ENCODE results near the gene RGS2.
A peak's percentile ranks its signal among the peaks of the same experiment; 100 is the strongest.

RGS2 gene

GRCh38 chr1:192814805-192815204, 6.0 kb downstream of the RGS2 start:
- Histone ChIP-seq H3K27me3 (no peaks in the 10 kb centered on the region), H3K36me3 (peaks cover 32% of the 10 kb centered on the region), H3K4me3 (ENCODE audit: low read depth in 1 of 2, low read length in 1 of 2) (peak overlapping the region; percentile 85 to 93), H3K27ac (peak overlapping the region; percentile 99), H3K4me1 (ENCODE audit: control insufficient read depth in 1 of 2, insufficient read depth in 1 of 2, low read depth in 1 of 2, low read length in 1 of 2) (peaks cover 62 to 74% of the 10 kb centered on the region in 2 experiments), H3K9me3 (peaks cover 6% of the 10 kb centered on the region)
- TF ChIP-seq, protein P1, sequence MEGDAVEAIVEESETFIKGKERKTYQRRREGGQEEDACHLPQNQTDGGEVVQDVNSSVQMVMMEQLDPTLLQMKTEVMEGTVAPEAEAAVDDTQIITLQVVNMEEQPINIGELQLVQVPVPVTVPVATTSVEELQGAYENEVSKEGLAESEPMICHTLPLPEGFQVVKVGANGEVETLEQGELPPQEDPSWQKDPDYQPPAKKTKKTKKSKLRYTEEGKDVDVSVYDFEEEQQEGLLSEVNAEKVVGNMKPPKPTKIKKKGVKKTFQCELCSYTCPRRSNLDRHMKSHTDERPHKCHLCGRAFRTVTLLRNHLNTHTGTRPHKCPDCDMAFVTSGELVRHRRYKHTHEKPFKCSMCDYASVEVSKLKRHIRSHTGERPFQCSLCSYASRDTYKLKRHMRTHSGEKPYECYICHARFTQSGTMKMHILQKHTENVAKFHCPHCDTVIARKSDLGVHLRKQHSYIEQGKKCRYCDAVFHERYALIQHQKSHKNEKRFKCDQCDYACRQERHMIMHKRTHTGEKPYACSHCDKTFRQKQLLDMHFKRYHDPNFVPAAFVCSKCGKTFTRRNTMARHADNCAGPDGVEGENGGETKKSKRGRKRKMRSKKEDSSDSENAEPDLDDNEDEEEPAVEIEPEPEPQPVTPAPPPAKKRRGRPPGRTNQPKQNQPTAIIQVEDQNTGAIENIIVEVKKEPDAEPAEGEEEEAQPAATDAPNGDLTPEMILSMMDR (IDR thresholded peaks at IDR 0.05) = peak; percentile 62

GRCh38 chr1:192817246-192817645, 8.4 kb downstream of the RGS2 start:
- Histone ChIP-seq H3K9me3 (no peaks in the 10 kb centered on the region), H3K27me3 (no peaks in the 10 kb centered on the region), H3K4me3 (ENCODE audit: low read depth in 1 of 2, low read length in 1 of 2) (peak overlapping the region; percentile 15 to 24), H3K27ac (peak overlapping the region; percentile 99), H3K36me3 (peaks cover 7% of the 10 kb centered on the region), H3K4me1 (ENCODE audit: control insufficient read depth in 1 of 2, insufficient read depth in 1 of 2, low read depth in 1 of 2, low read length in 1 of 2) (peaks cover 57 to 65% of the 10 kb centered on the region in 2 experiments)
- TF ChIP-seq, protein P1 (IDR thresholded peaks at IDR 0.05) = no peak

DNA sequence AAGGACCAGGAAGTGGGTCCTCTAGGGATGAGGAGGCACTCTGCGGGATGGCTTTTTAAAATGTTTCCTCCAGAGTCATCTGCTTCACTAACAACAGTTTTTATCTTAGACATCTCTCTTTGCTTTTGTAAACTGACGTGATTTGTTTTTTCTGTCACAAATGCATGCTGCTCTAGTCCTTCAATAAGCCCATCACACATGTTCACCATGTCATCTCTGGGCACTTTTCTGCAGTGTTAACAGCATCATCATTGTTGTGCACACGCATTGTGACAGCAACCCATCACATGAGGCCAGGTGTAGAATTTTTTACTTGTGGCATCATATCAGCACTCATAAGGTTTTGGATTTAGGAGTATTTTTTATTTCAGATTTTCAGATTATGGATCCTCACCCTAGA, 12.5 kb downstream of the RGS2 start:
- no peaks in the 10 kb centered on the region for H3K27me3 ChIP-seq
- TF ChIP-seq, protein P1 (IDR thresholded peaks at IDR 0.05) = no peak
- no peaks in the 10 kb centered on the region for H3K36me3 ChIP-seq
- peak overlapping the region; percentile 52 for H3K27ac ChIP-seq
- no peaks in the 10 kb centered on the region for H3K9me3 ChIP-seq
- H3K4me1 ChIP-seq (ENCODE audit: control insufficient read depth in 1 of 2, insufficient read depth in 1 of 2, low read depth in 1 of 2, low read length in 1 of 2) = peaks cover 16 to 26% of the 10 kb centered on the region in 2 experiments
- H3K4me3 ChIP-seq (ENCODE audit: low read depth in 1 of 2, low read length in 1 of 2) = no peak overlapping the region

GRCh38 chr1:192824511-192824910, 15.7 kb downstream of the RGS2 start:
- H3K27me3 ChIP-seq = no peaks in the 10 kb centered on the region
- no peaks in the 10 kb centered on the region for H3K9me3 ChIP-seq

GRCh38 chr1:192826791-192827546, 18.1 kb downstream of the RGS2 start:
- H3K9me3 ChIP-seq = no peaks in the 10 kb centered on the region
- peaks cover 0 to 1% of the 10 kb centered on the region in 2 experiments for H3K4me1 ChIP-seq (ENCODE audit: control insufficient read depth in 1 of 2, insufficient read depth in 1 of 2, low read depth in 1 of 2, low read length in 1 of 2)
- H3K4me3 ChIP-seq (ENCODE audit: low read depth in 1 of 2, low read length in 1 of 2) = no peak overlapping the region
- TF ChIP-seq, protein P1 (IDR thresholded peaks at IDR 0.05) = no peak
- H3K27ac ChIP-seq = no peak overlapping the region
- no peaks in the 10 kb centered on the region for H3K27me3 ChIP-seq
- no peaks in the 10 kb centered on the region for H3K36me3 ChIP-seq

More at GRCh38 chr1:192824511-192824910, 15.7 kb downstream of the RGS2 start:
- Histone ChIP-seq H3K4me3 (ENCODE audit: low read depth in 1 of 2, low read length in 1 of 2) (no peak overlapping the region), H3K27ac (no peak overlapping the region), H3K4me1 (ENCODE audit: control insufficient read depth in 1 of 2, insufficient read depth in 1 of 2, low read depth in 1 of 2, low read length in 1 of 2) (peaks cover 2 to 9% of the 10 kb centered on the region in 2 experiments), H3K36me3 (no peaks in the 10 kb centered on the region)
- TF ChIP-seq, protein P1 (IDR thresholded peaks at IDR 0.05) = no peak

Data from neutrophil (primary cell).